DMS 273 treated with DMSO at 0.1 percent for 48 hours (cell line): ENCODE results near the gene TXNDC11.
A peak's percentile ranks its signal among the peaks of the same experiment; 100 is the strongest.

Source experiments
- DNase-seq: peaks from one replicate; lab custom pipeline; 2025; lab: John Stamatoyannopoulos, UW

TXNDC11 gene

GRCh38 chr16:11655655-11656054, 87.0 kb downstream of the TXNDC11 start:
- no peak for DNase-seq

GRCh38 chr16:11651796-11652195, 90.9 kb downstream of the TXNDC11 start:
- DNase-seq = no peak

GRCh38 chr16:11650641-11651591, 91.7 kb downstream of the TXNDC11 start:
- DNase-seq = no peak

GRCh38 chr16:11649276-11649675, 93.4 kb downstream of the TXNDC11 start:
- no peak for DNase-seq

- DNase-seq = no peak
Observed at GRCh38 chr16:11642765-11643116, 99.9 kb downstream of the TXNDC11 start.

GRCh38 chr16:11640987-11641817, 101.5 kb downstream of the TXNDC11 start:
- peak; percentile 44 for DNase-seq

- DNase-seq = peak; percentile 81
Observed at GRCh38 chr16:11639925-11640899, 102.4 kb downstream of the TXNDC11 start.

GRCh38 chr16:11639008-11639562, 103.6 kb downstream of the TXNDC11 start:
- DNase-seq = no peak

- DNase-seq = no peak
Observed at GRCh38 chr16:11638140-11638539, 104.5 kb downstream of the TXNDC11 start.

GRCh38 chr16:11637320-11637719, 105.3 kb downstream of the TXNDC11 start:
- no peak for DNase-seq

GRCh38 chr16:11636172-11636721, 106.4 kb downstream of the TXNDC11 start:
- no peak for DNase-seq

GRCh38 chr16:11635679-11636171, 106.9 kb downstream of the TXNDC11 start:
- DNase-seq = no peak

GRCh38 chr16:11635113-11635652, 107.5 kb downstream of the TXNDC11 start:
- DNase-seq = no peak

GRCh38 chr16:11634312-11634711, 108.3 kb downstream of the TXNDC11 start:
- no peak for DNase-seq

GRCh38 chr16:11633113-11633512, 109.5 kb downstream of the TXNDC11 start:
- DNase-seq = no peak

- DNase-seq = no peak
Observed at GRCh38 chr16:11632455-11632939, 110.2 kb downstream of the TXNDC11 start.

GRCh38 chr16:11631214-11631613, 111.4 kb downstream of the TXNDC11 start:
- DNase-seq = no peak

GRCh38 chr16:11630768-11631056, 111.9 kb downstream of the TXNDC11 start:
- DNase-seq = no peak

GRCh38 chr16:11630046-11630767, 112.5 kb downstream of the TXNDC11 start:
- no peak for DNase-seq
